Activated CD4-positive, alpha-beta T cell treated with anti-CD3 and anti-CD28 coated beads, Interleukin-2, amount 50 U/mL, for 24 hours (primary cell): ENCODE measurements around the gene MAP1A.
"Not testable (repeated sequence)": the region's sequence is repeated elsewhere in the genome, so short reads cannot be mapped to it uniquely, and the experiment has no call there.

Experiments
- DNase-seq, 2 donors: peaks; one replicate each; pipeline ENCODE4 v3.0.0-alpha.2; 2020; ENCODE audit warnings: low read depth in 1 of 2, low spot score in 1 of 2

The MAP1A gene

GRCh38 chr15:43528542-43529007, 11.2 kb downstream of the MAP1A start:
- no peak for DNase-seq

- DNase-seq = no peak
Measured at GRCh38 chr15:43529141-43529540, 11.7 kb downstream of the MAP1A start.

- no peak for DNase-seq
Measured at GRCh38 chr15:43529587-43530345, 12.4 kb downstream of the MAP1A start.

DNA sequence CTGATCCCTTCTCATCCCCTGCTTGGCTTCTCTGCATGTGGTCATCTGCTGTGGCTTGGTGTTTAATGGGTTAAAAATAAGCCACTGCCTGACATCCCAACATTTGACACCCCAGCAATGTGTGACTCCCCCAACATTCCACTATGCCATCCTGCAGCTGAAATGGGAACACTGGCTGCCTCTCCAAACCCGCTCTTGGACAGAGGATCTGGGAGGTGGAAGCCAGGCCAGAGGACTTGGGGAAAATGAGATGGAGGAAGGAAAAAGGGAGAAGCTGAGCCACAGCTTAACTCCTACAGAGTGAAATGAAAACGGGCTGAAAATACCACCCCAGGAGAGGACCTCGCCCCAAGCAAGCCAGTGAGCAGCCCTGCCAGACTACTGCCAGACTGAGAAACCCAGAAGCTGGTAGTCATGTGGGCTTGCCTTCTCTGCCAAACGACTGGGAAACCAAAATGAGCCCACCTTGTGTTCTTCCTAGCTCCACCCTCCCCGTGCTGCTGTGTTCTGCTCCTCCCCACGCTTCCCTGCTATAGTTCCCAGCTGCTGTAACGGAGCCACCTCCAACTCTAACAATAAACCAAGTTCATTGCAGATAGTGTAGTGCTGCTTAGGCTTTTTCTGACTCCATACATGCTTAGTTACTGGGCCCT, 13.7 kb downstream of the MAP1A start:
- DNase-seq = no peak

- DNase-seq = not testable (repeated sequence)
Measured at GRCh38 chr15:43532826-43533225, 15.4 kb downstream of the MAP1A start.

GRCh38 chr15:43534897-43535296, 17.5 kb downstream of the MAP1A start:
- DNase-seq = no peak

- DNase-seq = no peak
Measured at GRCh38 chr15:43538091-43538490, 20.7 kb downstream of the MAP1A start.

DNA sequence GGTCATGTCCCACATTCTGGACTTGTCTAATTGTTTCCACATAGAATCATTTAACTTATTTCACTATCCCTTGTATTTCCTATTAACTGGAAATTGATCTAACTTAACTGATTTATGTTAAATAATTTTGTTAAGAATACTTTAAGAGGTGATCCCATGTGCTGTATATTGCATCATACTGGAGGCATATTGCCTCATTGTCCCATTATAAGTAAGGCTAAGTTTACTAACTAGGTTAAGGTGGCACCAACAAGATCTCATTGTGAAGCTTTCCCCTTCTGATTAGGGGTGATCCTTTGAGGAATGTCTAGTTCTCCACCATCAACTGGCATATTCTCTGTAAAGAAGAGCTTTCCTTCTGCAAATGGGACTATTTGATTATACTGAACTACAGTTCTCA, 24.4 kb downstream of the MAP1A start:
- DNase-seq = no peak

DNA sequence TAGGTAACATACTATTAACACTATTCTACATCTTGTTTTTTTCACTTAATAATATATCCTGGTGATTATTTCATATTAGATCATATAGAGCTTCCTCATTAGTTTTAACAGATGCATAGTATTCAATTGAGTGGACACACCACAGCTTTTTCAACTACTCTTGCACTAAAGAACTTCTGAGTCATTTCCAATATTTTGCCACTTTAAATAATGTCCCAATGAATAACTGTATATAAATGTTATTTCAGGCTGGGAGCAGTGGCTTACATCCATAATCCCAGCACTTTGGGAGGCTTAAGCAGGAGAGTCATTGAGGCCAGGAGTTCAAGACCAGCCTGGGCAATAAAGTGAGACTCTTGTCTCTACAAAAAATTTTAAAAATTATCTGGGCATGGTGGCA, 26.9 kb downstream of the MAP1A start:
- DNase-seq = no peak

GRCh38 chr15:43545426-43545825, 28.0 kb downstream of the MAP1A start:
- DNase-seq = no peak

DNA sequence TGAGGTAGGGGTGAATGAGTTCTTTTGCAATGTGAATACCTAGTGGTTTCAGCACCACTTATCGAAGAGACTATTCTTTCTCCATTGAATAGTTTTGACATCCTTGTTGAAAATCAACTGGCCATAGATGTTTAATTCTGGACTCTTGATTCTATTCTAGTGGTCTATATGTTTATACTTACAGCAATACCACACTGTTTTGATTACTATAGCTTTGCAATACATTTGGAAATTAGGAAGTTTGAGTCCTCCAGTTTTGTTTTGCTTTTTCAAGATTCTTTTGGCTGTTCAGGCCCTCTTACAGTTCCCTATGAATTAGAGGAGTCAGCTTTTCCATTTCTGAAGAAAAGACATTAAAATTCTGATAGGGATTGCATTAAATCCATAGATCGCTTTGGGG, 30.1 kb downstream of the MAP1A start:
- DNase-seq = no peak

DNA sequence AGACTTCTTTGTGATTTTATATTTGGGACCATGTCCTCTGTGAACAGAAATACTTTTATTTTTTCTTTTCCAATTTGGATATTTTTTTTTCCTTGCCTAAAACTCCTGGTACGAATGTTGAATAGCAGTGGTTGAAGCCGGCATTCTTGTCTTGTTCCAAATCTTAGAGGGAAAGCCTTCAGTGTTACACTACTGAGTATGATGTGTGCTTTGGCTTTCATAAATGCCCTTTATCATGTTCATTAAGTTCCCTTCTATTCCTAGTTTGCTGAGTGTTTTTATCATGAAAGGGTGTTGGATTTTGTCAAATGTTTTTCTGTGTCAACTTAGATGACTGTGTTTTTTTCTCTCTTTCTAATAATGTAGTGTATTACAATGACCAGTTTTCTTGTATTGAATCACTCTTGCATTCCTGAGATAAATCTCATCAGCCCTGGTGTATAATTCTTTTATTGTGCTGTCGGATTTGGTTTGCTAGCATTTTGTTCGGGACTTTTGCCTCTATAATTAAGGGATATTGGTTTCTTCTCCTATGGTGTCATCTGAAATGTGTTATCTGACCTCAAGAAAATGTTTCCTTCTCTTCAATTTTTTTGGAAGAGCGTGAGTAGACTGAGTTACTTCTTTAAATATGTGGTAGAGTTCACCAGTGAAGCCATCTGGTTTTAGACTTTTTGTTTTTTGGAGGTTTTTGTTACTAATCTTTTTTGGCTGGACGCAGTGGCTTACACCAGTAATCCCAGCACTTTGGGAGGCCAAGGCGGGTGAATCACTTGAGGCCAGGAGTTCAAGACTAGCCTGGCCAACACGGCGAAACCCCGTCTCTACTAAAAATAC, 33.3 kb downstream of the MAP1A start:
- DNase-seq = no peak

DNA sequence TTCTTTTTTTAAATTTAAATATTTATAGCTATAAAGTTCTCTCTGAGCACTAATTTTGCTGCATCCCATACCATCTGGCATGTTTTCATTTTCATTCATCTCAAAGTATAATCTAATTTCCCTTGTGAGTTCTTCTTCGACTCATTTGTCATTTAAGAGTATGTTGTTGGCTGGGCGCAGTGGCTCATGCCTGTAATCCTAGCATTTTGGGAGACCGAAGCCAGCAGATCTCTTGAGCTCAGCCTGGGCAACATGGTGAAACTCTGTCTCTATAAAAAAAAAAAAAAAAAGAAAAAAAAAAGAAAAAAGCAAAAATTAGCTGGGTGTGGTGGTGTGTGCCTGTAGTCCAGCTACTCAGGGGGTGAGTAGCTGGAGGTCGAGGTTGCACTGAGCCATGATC, 34.8 kb downstream of the MAP1A start:
- no peak for DNase-seq

GRCh38 chr15:43552986-43553385, 35.6 kb downstream of the MAP1A start:
- DNase-seq = no peak

DNA sequence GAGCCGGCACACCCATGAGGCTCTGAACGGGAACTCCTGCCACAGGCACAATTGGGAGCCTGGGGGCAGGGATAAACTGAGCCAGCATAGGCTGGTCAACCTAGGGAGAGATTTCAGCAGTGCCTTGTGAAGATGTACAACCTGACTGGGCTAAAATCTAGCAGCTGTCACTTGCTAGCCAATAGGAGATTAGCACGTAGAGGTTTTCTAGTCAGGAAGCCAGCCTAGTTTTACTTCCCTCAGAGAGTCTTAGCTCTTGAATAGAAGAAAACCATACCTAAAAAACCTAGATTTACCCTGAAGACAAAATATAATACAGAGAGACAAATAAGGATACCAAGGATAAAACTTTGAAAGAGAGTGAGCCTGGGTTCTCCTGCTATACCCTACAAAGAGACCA, 45.3 kb downstream of the MAP1A start:
- DNase-seq = not testable (repeated sequence)

GRCh38 chr15:43563793-43564192, 46.4 kb downstream of the MAP1A start:
- DNase-seq = not testable (repeated sequence)

DNA sequence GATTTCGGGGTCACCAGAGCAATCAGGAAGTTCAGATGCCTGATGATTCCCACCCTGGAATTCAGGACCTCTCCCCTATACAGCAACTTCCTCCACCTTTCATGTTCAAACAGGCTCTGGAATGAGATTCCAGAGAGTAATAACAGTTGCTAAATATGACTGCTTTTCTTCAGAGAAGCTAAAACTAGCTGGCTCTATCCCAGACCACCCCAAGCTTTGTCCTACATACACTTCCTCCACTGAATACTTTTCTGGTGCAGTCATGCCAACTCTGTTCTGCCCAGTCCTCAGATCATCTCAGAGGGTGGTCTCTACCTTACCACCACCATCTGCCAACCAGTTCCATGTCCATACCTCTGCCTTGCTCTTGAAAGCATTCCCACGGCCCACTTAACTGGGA, 49.2 kb downstream of the MAP1A start:
- not testable (repeated sequence) for DNase-seq

GRCh38 chr15:43574607-43575006, 57.2 kb downstream of the MAP1A start:
- not testable (repeated sequence) for DNase-seq
